GM12878 (cell line): Measurements from ENCODE around the gene CC2D2B. TPM values are rescaled to one million over a fixed set of nuclear protein-coding genes. Genes with fewer than 3 reads are reported as not detected.

Experiments used
- BCL3 ChIP-seq: IDR thresholded peaks from 2 replicates; pipeline ENCODE4 v1.6.1; 2011; ENCODE audit warnings: borderline replicate concordance, low read depth, mild to moderate bottlenecking, moderate library complexity, low read length; ENCODE audit not compliant: insufficient read depth, poor library complexity, severe bottlenecking
- CBX3 ChIP-seq: fragments of 200-600 bp; sonication (generic); IDR thresholded peaks from 2 replicates; pipeline ENCODE4 v1.6.1; 2016; ENCODE audit warnings: low read depth, borderline replicate concordance
- CEBPB ChIP-seq, 2 experiments: fragments of 150-350 bp in 1 of 2; IDR thresholded peaks; 2 replicates each; pipeline ENCODE4 v1.6.1; 2012 to 2014; ENCODE audit warnings: low read depth in 2 of 2, low read length in 2 of 2, borderline replicate concordance in 1 of 2, inconsistent platforms in 1 of 2
- CREM ChIP-seq: IDR thresholded peaks from 2 replicates; pipeline ENCODE4 v1.6.1; 2014; ENCODE audit warnings: antibody characterized with exemption, low read depth
- CUX1 ChIP-seq: IDR thresholded peaks from 2 replicates; pipeline ENCODE4 v1.6.1; 2012; ENCODE audit warnings: improper control_type of control experiment, low read depth, low read length; ENCODE audit not compliant: insufficient replicate concordance
- GATAD2B ChIP-seq: fragments of 450-650 bp; conservative IDR thresholded peaks from 2 replicates; pipeline ENCODE4 v1.6.1; 2017; ENCODE audit warnings: low read depth, mild to moderate bottlenecking, moderate library complexity
- HSF1 ChIP-seq: fragments of 150-350 bp; IDR thresholded peaks from 2 replicates; pipeline ENCODE4 v1.6.1; 2014; ENCODE audit warnings: mild to moderate bottlenecking, low read depth, low read length
- MTA3 ChIP-seq: IDR thresholded peaks from 2 replicates; pipeline ENCODE4 v1.6.1; 2012; ENCODE audit warnings: low read length, inconsistent platforms, borderline replicate concordance
- NFYB ChIP-seq: IDR thresholded peaks from 2 replicates; pipeline ENCODE4 v1.6.1; 2011; ENCODE audit warnings: low read depth, mild to moderate bottlenecking, low read length, improper control_type of control experiment, moderate library complexity; ENCODE audit not compliant: insufficient read depth
- NR2C1 ChIP-seq: fragments of 450-650 bp; IDR thresholded peaks from 2 replicates; pipeline ENCODE4 v1.6.1; 2017; ENCODE audit warnings: antibody characterized with exemption, mild to moderate bottlenecking, moderate library complexity
- PKNOX1 ChIP-seq: fragments of 450-650 bp; IDR thresholded peaks from 2 replicates; pipeline ENCODE4 v1.6.1; 2016; ENCODE audit warnings: mild to moderate bottlenecking
- RCOR1 ChIP-seq: conservative IDR thresholded peaks from 2 replicates; pipeline ENCODE4 v1.6.1; 2012; ENCODE audit warnings: low read depth, low read length, improper control_type of control experiment
- SIX5 ChIP-seq: IDR thresholded peaks from 2 replicates; pipeline ENCODE4 v1.6.1; 2011; ENCODE audit warnings: mild to moderate bottlenecking, low read depth, low read length, moderate library complexity; ENCODE audit not compliant: severe bottlenecking
- ZNF592 ChIP-seq: fragments of 450-650 bp; IDR thresholded peaks from 2 replicates; pipeline ENCODE4 v1.6.1; 2017; ENCODE audit warnings: mild to moderate bottlenecking, moderate library complexity
- polyA plus RNA-seq, 11 experiments: library from polyadenylated mRNA; depleted of rRNA in 4 of 11; unstranded in 6 of 11; stranded (reverse) in 5 of 11; fragments of >200 nt; fragmentation: Nextera tagmentation in 4 of 11; fragmentation: Illumina TruSeq in 1 of 11; extraction: Ambion mirVana in 4 of 11; extraction: Trizol in 1 of 11; gene quantifications; 1 replicate in 1 of 11; 2 replicates in 10 of 11; pipeline versions ENCODE4 v1.2.1 to v1.2.3, GENCODE V29; 2011 to 2016; ENCODE audit warnings: inconsistent platforms in 2 of 11, missing spikeins in 2 of 11, low read depth in 1 of 11
- total RNA-seq, 4 experiments: library from RNA; depleted of rRNA in 3 of 4; stranded (reverse); fragments of >200 nt in 3 of 4; fragmentation: Illumina TruSeq in 1 of 4; extraction: Trizol in 1 of 4; gene quantifications; 2 replicates each; pipeline versions ENCODE4 v1.2.1 to v1.2.3, GENCODE V29; 2013 to 2021

The CC2D2B gene
- total and polyA plus RNA-seq, 10 of the 15 experiments (the other 5 are each of a cell fraction or from before 2014, with no cell fraction given), result 0.42 to 2.8 (median 0.78) TPM

GRCh38 chr10:96043033-96043892, 135.5 kb downstream of the CC2D2B start, which contains the start of gene CCNJ (continued):
- TF ChIP-seq PKNOX1, result 0 out of 2 replicates have a peak, but pooled peaks have one; percentile 22
- TF ChIP-seq CBX3, result no peak
- TF ChIP-seq SIX5, result peak; percentile 4
- peak; percentile 93 for TF ChIP-seq NFYB
- no peak for TF ChIP-seq MTA3
- no peak for TF ChIP-seq CEBPB (IDR thresholded peaks at IDR 0.05; ENCODE audit: borderline replicate concordance in 1 of 2, low read depth in 2 of 2, low read length in 2 of 2)
- TF ChIP-seq CREM, result 0 out of 2 replicates have a peak, but pooled peaks have one; percentile 7
- TF ChIP-seq HSF1, result no peak
- peak; percentile 74 for TF ChIP-seq GATAD2B
- TF ChIP-seq BCL3, result peak; percentile 11
- no peak for TF ChIP-seq CUX1
- peak; percentile 93; the same call in 1 of the 2 replicates for TF ChIP-seq RCOR1
- TF ChIP-seq ZNF592, result no peak
- TF ChIP-seq NR2C1, result 0 out of 2 replicates have a peak, but pooled peaks have one; percentile 19
